ENCODE data around the gene NUBP2. TPM values are rescaled to one million over a fixed set of nuclear protein-coding genes. Genes with fewer than 3 reads are reported as not detected.

NUBP2 gene
- total RNA-seq, 6 donors from 2014 or later, result 53.2 to 85.6 (median 60.5) TPM

DNA sequence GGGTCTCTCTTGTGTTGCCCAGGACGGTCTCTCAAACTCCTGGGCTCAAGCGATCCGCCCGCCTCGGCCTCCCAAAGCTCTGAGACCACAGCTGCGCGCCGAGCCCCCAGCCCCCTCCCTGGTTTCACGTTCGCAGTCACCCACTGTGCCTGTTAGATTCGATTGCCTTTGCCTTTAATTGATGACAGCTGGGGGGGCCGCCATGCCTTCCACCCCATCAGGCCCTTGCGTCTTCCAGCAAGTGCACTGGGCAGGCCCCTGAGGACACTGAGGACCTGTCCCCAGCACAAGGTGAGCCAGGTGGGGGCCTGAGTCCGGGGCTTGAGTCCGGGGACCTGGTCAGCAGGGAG is 7.5 kb downstream of the NUBP2 start:
- peak in 1 of 2 donors; percentile 68 for DNase-seq
- Histone ChIP-seq H3K27me3 (no peaks in the 10 kb centered on the region), H3K27ac (no peak overlapping the region), H3K4me3 (no peak overlapping the region), H3K36me3 (peaks cover 3 to 70% (median 43%) of the 10 kb centered on the region in 4 donors), H3K4me1 (peaks cover 3 to 29% (median 7%) of the 10 kb centered on the region in 4 donors), H3K9me3 (no peaks in the 10 kb centered on the region)
- WGBS, 2 donors, result 94 to 99% methylated on average over 11 to 15 of the region's 15 CpGs
- ATAC-seq (ENCODE audit: low FRiP score in 2 of 2), result no peak
- TF ChIP-seq EP300 (IDR thresholded peaks at IDR 0.05) (no peak), POLR2AphosphoS5 (IDR thresholded peaks at IDR 0.05) (no peak), POLR2A (IDR thresholded peaks at IDR 0.05) (no peak)
- TF ChIP-seq, protein P1, sequence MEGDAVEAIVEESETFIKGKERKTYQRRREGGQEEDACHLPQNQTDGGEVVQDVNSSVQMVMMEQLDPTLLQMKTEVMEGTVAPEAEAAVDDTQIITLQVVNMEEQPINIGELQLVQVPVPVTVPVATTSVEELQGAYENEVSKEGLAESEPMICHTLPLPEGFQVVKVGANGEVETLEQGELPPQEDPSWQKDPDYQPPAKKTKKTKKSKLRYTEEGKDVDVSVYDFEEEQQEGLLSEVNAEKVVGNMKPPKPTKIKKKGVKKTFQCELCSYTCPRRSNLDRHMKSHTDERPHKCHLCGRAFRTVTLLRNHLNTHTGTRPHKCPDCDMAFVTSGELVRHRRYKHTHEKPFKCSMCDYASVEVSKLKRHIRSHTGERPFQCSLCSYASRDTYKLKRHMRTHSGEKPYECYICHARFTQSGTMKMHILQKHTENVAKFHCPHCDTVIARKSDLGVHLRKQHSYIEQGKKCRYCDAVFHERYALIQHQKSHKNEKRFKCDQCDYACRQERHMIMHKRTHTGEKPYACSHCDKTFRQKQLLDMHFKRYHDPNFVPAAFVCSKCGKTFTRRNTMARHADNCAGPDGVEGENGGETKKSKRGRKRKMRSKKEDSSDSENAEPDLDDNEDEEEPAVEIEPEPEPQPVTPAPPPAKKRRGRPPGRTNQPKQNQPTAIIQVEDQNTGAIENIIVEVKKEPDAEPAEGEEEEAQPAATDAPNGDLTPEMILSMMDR (IDR thresholded peaks at IDR 0.05), result no peak

- ATAC-seq (ENCODE audit: low FRiP score in 2 of 2) (no peak), DNase-seq (peak; percentile 19 to 82)
- Histone ChIP-seq H3K4me1 (peaks cover 0 to 24% (median 7%) of the 10 kb centered on the region in 4 donors), H3K4me3 (no peak overlapping the region), H3K36me3 (peaks cover 3 to 65% (median 43%) of the 10 kb centered on the region in 4 donors), H3K27ac (no peak overlapping the region), H3K27me3 (no peaks in the 10 kb centered on the region), H3K9me3 (no peaks in the 10 kb centered on the region)
- 88 to 89% methylated on average over 14 to 41 of the region's 44 CpGs for WGBS, 2 donors
- no peak for TF ChIP-seq POLR2AphosphoS5 (IDR thresholded peaks at IDR 0.05)
- TF ChIP-seq POLR2A (IDR thresholded peaks at IDR 0.05), result no peak
- TF ChIP-seq, protein P1 (IDR thresholded peaks at IDR 0.05), result no peak
Observed at GRCh38 chr16:1790611-1791255, 8.0 kb downstream of the NUBP2 start.

DNA sequence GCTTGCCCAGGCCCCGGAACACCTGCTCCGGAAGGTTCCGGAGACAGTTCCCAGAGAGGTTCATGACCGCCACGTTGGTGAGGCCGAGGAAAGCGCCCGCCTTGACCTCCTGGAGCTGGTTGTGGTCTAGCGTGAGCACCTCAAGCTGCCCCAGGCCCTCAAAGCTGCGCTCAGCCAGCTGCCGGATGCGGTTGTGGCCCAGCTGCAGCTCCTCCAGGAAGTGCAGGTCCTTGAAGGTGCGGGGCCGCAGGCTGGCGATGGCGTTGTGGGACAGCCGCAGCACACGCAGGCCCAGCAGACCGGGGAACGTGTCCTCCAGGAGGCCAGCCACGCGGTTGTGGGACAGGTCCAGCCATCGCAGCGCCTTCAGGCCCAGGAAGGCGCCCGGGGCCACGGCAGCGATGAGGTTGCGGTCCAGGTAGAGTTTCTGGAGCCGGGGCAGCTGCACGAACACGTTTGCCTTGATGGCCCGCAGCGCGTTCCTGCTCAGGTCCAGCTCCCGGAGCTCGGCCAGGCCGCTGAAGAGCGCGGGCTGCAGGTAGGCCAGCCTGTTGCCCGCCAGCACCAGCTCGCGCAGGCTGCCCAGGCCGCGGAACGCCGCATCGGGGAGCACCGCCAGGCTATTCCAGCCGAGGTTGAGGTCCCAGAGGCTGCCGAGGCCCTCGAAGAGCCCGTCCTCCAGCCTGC is 8.6 kb downstream of the NUBP2 start:
- ATAC-seq (ENCODE audit: low FRiP score in 2 of 2), result no peak
- TF ChIP-seq EP300 (IDR thresholded peaks at IDR 0.05) (no peak), POLR2A (IDR thresholded peaks at IDR 0.05) (no peak), POLR2AphosphoS5 (IDR thresholded peaks at IDR 0.05) (no peak)
- TF ChIP-seq, protein P1 (IDR thresholded peaks at IDR 0.05), result no peak
- 96% methylated on average over 14 to 38 of the region's 53 CpGs for WGBS, 2 donors
- no peak overlapping the region for H3K27ac ChIP-seq
- H3K27me3 ChIP-seq, result no peaks in the 10 kb centered on the region
- H3K4me3 ChIP-seq, result no peak overlapping the region
- peaks cover 0 to 22% (median 7%) of the 10 kb centered on the region in 4 donors for H3K4me1 ChIP-seq
- DNase-seq, result peak in 1 of 2 donors; percentile 83
- no peaks in the 10 kb centered on the region for H3K9me3 ChIP-seq
- peaks cover 3 to 58% (median 42%) of the 10 kb centered on the region in 4 donors for H3K36me3 ChIP-seq

GRCh38 chr16:1791943-1792812 is 9.4 kb downstream of the NUBP2 start:
- Histone ChIP-seq H3K36me3 (peaks cover 3 to 50% (median 35%) of the 10 kb centered on the region in 4 donors), H3K27me3 (no peaks in the 10 kb centered on the region), H3K4me3 (no peak overlapping the region), H3K9me3 (no peaks in the 10 kb centered on the region), H3K4me1 (peaks cover 0 to 22% (median 7%) of the 10 kb centered on the region in 4 donors), H3K27ac (no peak overlapping the region)
- DNase-seq (peak in 1 of 2 donors; percentile 76), ATAC-seq (ENCODE audit: low FRiP score in 2 of 2) (no peak)
- WGBS, 2 donors, result 89 to 95% methylated on average over 14 to 44 of the region's 59 CpGs
- no peak for TF ChIP-seq EP300 (IDR thresholded peaks at IDR 0.05)
- no peak for TF ChIP-seq POLR2AphosphoS5 (IDR thresholded peaks at IDR 0.05)
- TF ChIP-seq, protein P1 (IDR thresholded peaks at IDR 0.05), result no peak
